Uterus (tissue), 2 donors: Measurements from ENCODE around the gene NR1H3.

Source experiments
- POLR2A ChIP-seq, 2 donors: fragments of 450-650 bp; IDR thresholded peaks; one replicate each; pipeline ENCODE4 v1.6.1; 2016; ENCODE audit warnings: antibody characterized with exemption in 2 of 2, mild to moderate bottlenecking in 1 of 2, moderate library complexity in 1 of 2
- TF ChIP-seq, protein P1 (sequence below), 4 experiments: fragments of 200-600 bp in 2 of 4; fragments of 450-650 bp in 2 of 4; sonication (generic) in 2 of 4; IDR thresholded peaks; one replicate each; pipeline ENCODE4 v1.5.1; 2016 to 2019; ENCODE audit warnings: antibody characterized with exemption in 4 of 4, mild to moderate bottlenecking in 2 of 4, moderate library complexity in 1 of 4

DNA sequence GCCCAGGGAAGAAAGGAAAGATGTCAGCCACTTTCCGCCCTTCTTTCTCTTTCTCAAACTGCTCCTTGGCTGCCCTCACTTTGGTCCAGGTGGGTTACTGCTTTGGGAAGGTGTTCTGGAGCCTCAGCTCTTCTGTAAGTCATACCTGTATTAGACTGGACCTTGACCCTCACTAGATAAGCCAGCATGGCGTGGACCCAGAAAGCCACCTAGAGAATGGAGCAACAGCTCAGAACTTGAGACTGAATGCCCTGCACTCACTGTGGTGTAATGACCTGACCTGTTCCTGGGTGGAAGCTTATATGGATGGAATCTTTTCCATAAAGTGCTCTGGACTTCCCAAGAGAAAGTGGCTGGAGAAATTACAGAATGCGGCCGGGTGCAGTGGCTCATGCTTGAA is 24.7 kb upstream of the NR1H3 start:
- TF ChIP-seq, protein P1, sequence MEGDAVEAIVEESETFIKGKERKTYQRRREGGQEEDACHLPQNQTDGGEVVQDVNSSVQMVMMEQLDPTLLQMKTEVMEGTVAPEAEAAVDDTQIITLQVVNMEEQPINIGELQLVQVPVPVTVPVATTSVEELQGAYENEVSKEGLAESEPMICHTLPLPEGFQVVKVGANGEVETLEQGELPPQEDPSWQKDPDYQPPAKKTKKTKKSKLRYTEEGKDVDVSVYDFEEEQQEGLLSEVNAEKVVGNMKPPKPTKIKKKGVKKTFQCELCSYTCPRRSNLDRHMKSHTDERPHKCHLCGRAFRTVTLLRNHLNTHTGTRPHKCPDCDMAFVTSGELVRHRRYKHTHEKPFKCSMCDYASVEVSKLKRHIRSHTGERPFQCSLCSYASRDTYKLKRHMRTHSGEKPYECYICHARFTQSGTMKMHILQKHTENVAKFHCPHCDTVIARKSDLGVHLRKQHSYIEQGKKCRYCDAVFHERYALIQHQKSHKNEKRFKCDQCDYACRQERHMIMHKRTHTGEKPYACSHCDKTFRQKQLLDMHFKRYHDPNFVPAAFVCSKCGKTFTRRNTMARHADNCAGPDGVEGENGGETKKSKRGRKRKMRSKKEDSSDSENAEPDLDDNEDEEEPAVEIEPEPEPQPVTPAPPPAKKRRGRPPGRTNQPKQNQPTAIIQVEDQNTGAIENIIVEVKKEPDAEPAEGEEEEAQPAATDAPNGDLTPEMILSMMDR (IDR thresholded peaks at IDR 0.05) = no peak
- no peak for TF ChIP-seq POLR2A (IDR thresholded peaks at IDR 0.05)
